HEK293T (cell line): ENCODE measurements around the gene ZNF485.

ENCODE experiments used
- FOXA1 ChIP-seq: fragments of 450-650 bp; IDR thresholded peaks from 2 replicates; pipeline ENCODE4 v1.6.1; 2016; ENCODE audit warnings: mild to moderate bottlenecking
- FOXM1 ChIP-seq: fragments of 450-650 bp; IDR thresholded peaks from 2 replicates; pipeline ENCODE4 v1.6.1; 2017; ENCODE audit warnings: mild to moderate bottlenecking, borderline replicate concordance
- HDGF ChIP-seq: fragments of 450-650 bp; IDR thresholded peaks from 2 replicates; pipeline ENCODE4 v1.6.1; 2017; ENCODE audit warnings: antibody characterized with exemption, borderline replicate concordance
- LEF1 ChIP-seq: fragments of 450-650 bp; IDR thresholded peaks from 2 replicates; pipeline ENCODE4 v1.6.1; 2017; ENCODE audit warnings: mild to moderate bottlenecking, borderline replicate concordance
- SUZ12 ChIP-seq: fragments of 450-650 bp; IDR thresholded peaks from 2 replicates; pipeline ENCODE4 v1.6.1; 2016; ENCODE audit warnings: mild to moderate bottlenecking
- ZNF384 ChIP-seq: fragments of 450-650 bp; IDR thresholded peaks from 2 replicates; pipeline ENCODE4 v1.6.1; 2016

DNA sequence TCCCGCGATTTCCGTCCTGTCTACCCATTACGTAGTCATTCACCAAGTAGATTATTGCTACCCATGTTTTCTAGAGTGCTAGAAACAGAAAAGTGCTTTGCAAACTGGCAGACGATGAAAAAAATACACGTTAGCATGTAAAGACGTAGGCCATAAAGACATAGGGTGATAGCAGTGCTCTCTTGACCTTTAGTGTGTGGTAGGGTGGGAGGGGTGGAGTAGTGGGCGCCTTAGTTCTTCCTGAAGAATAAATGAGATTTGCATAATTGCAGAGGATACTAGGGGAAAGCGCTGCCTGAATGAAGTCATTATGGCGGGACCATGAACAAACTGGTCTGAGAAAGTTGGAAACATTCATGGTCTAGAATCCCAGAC, 948 bp downstream of the ZNF485 start:
- TF ChIP-seq HDGF (no peak), ZNF384 (no peak), FOXA1 (no peak), SUZ12 (no peak), LEF1 (no peak), FOXM1 (no peak)
